IPS DF 6.9 (cell line): ENCODE data around the gene METTL24.

Experiments used
- DNase-seq: peaks from one replicate; pipeline ENCODE4 v3.0.0-alpha.2; 2013; ENCODE audit warnings: low read depth, low spot score
- H3K27ac ChIP-seq: one replicate; pipeline ENCODE4 v1.5.1; 2013; ENCODE audit warnings: low read length, control low read depth
- H3K27me3 ChIP-seq: 2 replicates; pipeline ENCODE4 v1.6.1; 2013; ENCODE audit warnings: mild to moderate bottlenecking, low read length; ENCODE audit not compliant: control insufficient read depth, insufficient read depth
- H3K36me3 ChIP-seq: 2 replicates; pipeline ENCODE4 v1.6.1; 2013; ENCODE audit warnings: low read length; ENCODE audit not compliant: control insufficient read depth, insufficient read depth
- H3K4me1 ChIP-seq: 2 replicates; pipeline ENCODE4 v1.6.1; 2013; ENCODE audit warnings: low read length; ENCODE audit not compliant: control insufficient read depth, insufficient read depth
- H3K4me3 ChIP-seq: 2 replicates; pipeline ENCODE4 v1.5.1; 2013; ENCODE audit warnings: mild to moderate bottlenecking, low read length
- H3K9me3 ChIP-seq: 2 replicates; pipeline ENCODE4 v1.6.1; 2013; ENCODE audit warnings: low read length, inconsistent platforms; ENCODE audit not compliant: control insufficient read depth, insufficient read depth
- WGBS: extraction: QIAGEN DNeasy Blood & Tissue Kit; methylation state at CpG from one replicate; pipeline ENCODE4 v1.1.7; 2013; ENCODE audit warnings: mixed read lengths, missing lambda C conversion rate; ENCODE audit not compliant: insufficient read length, insufficient coverage; 5-methylcytosine and 5-hydroxymethylcytosine counted together

Gene METTL24

DNA sequence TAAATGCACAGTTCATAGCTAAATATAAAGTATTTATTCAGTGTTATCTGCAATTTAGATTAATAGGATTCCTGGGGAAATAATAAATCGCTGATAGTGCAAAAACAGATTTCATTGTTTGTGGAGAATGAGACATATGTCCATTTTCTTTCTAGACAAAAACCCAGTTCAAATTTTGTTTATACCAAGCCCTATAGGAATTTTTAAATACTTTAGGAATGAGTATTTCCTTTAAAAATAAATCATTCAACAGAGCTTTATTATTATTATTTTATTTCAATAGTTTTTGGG is 86.5 kb downstream of the METTL24 start:
- H3K27me3 ChIP-seq: no peaks in the 10 kb centered on the region
- no peaks in the 10 kb centered on the region for H3K36me3 ChIP-seq
- WGBS: no CpG with 5 or more reads among the region's 1 CpG
- DNase-seq: no peak
- peaks cover 4% of the 10 kb centered on the region; the same call in 1 of the 2 replicates for H3K4me1 ChIP-seq
- no peak overlapping the region for H3K4me3 ChIP-seq
- H3K9me3 ChIP-seq: no peaks in the 10 kb centered on the region
- H3K27ac ChIP-seq: no peak overlapping the region

DNA sequence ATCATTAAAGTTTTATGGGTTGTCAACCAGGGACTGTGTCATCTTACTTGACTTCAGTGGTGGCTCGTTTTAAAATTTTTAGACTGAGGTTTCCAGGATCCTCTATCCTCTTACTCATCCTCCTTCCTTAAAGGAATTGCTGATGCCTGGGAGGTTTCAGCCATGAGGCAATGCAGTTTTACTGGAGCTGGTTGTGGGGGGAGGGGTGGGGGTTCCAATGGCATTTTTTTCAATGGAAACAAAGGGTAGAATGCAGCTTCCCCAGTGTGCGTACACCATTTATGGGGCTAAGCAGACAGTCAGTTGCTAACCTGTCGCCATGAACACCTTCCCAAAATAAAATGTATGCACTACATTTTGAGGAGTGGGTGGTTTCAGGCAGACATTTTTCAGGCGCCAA is 88.0 kb downstream of the METTL24 start:
- Histone ChIP-seq H3K27me3 (no peaks in the 10 kb centered on the region), H3K27ac (peak overlapping the region; percentile 69), H3K36me3 (no peaks in the 10 kb centered on the region), H3K4me1 (peaks cover 2% of the 10 kb centered on the region; the same call in 1 of the 2 replicates), H3K4me3 (no peak overlapping the region), H3K9me3 (no peaks in the 10 kb centered on the region)
- peak; percentile 33 for DNase-seq
- WGBS: no CpG with 5 or more reads among the region's 4 CpGs

DNA sequence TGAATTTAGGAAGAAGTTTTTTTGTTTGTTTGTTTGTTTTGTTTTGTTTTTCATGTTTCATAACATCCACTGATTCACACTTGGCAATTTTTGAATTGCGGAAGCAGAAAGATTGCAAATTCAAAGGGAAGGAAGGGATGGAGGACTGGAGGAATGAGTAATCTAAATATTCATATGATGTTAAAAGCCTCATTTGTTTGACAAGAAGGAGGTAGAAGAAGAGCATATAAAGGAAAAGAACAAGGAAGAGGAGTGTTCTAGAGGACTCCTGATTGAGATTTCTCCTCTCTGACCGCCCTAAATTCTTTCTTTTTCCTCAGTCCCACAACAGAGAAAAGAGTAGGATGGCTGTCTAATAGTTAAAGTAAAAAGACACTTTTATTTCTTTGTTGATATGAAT is 88.5 kb downstream of the METTL24 start:
- Histone ChIP-seq H3K4me1 (peaks cover 2% of the 10 kb centered on the region; the same call in 1 of the 2 replicates), H3K9me3 (no peaks in the 10 kb centered on the region), H3K27me3 (no peaks in the 10 kb centered on the region), H3K36me3 (no peaks in the 10 kb centered on the region), H3K27ac (no peak overlapping the region), H3K4me3 (no peak overlapping the region)
- no peak for DNase-seq
- no CpG with 5 or more reads among the region's 2 CpGs for WGBS

DNA sequence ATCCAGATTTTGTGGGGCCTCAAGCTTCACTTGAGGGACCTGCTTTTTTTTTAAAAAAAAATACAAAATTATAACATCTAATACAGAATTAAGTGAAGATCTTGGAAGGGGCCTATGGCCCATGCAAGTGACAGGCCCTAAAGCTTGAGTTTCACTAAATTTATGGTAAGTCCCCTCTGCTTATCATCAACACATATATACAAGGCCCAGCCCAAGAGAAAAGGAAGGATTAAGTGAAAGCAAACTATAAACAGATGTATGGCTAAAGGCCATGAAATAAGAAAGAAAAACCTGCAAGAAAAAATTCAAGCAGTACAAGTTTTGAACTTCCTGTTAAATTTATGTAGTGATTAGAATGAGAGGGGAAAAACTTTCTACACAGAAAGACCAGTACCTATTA is 91.2 kb downstream of the METTL24 start:
- no peak for DNase-seq
- H3K9me3 ChIP-seq: no peaks in the 10 kb centered on the region

DNA sequence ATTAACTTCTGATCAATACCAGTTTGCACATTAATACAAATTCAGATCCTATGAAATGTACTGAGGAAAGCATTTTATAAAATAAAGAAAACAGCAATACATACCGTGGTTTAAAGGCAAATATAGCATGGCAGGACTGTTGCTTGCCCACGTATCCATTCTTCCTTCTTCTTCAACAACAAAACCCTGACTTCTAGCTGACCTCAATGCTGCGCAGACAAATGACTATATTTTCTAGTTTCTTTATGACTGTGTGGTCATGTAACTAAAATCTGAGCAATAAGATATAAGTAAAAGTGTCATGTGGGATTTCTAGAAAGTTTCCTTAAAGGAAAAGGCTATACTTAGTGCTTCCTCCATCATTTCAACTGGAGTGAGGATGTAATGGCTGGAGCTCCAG is 92.9 kb downstream of the METTL24 start:
- H3K4me3 ChIP-seq: no peak overlapping the region
- no peaks in the 10 kb centered on the region for H3K27me3 ChIP-seq
- H3K36me3 ChIP-seq: no peaks in the 10 kb centered on the region
- H3K4me1 ChIP-seq: peaks cover under 1% of the 10 kb centered on the region; the same call in 1 of the 2 replicates
- H3K9me3 ChIP-seq: no peaks in the 10 kb centered on the region
- H3K27ac ChIP-seq: no peak overlapping the region
- DNase-seq: no peak
- WGBS: no CpG with 5 or more reads among the region's 3 CpGs

More for the DNA sequence above, 91.2 kb downstream of the METTL24 start:
- Histone ChIP-seq H3K4me1 (peaks cover 2% of the 10 kb centered on the region; the same call in 1 of the 2 replicates), H3K27ac (no peak overlapping the region), H3K27me3 (no peaks in the 10 kb centered on the region), H3K36me3 (no peaks in the 10 kb centered on the region), H3K4me3 (no peak overlapping the region)

DNA sequence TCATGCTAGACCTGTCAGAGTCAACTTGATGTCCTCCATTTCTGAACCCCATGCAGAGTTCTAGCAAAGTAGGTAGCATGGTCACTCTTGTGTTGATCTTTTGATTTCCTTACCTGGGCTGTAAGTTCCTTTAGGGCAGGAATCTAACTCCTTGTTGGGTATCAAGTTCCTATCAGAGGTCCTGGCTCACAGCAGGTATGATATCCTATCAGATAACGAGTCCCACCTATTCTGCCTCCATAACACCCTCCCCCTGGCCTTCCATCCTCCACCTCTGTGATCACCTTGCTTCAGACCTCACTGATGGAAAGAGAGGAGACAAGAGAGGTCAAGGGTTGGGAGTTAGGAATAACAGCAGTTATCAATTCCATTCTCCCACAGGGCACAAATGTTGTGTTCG is 101.8 kb downstream of the METTL24 start:
- H3K4me1 ChIP-seq: no peaks in the 10 kb centered on the region
- H3K4me3 ChIP-seq: no peak overlapping the region
- no peak overlapping the region for H3K27ac ChIP-seq
- no peaks in the 10 kb centered on the region; the same call in 1 of the 2 replicates for H3K9me3 ChIP-seq
- WGBS: no CpG with 5 or more reads among the region's 2 CpGs
- DNase-seq: no peak
- H3K27me3 ChIP-seq: 0 out of 2 replicates have a peak, but pooled peaks cover 1% of the 10 kb centered on the region
- H3K36me3 ChIP-seq: no peaks in the 10 kb centered on the region

DNA sequence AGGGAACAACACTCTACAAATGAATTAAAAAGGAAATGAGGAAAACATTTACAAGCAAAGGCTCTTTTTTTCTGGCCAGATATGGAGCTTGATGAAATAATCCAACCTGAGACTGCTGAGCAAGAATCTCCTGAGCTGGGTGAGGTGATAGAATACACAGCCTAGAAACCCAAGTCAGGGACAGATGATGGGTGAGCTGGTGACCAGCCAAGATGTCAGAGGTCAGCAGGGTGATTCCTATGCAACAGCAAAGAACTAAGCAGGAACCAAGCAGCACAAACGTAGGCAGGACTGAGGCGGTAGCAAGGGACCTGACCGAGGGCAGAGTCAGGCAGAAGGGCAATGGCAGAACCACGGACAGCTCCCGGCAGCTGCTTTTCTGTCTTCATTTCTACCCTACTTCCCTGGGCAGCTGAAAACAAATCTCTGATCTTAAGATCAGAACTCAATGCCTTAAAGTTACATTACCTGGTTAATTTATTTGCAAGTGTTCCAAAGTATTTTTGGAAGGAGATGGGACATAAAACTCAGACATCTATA is 102.9 kb downstream of the METTL24 start:
- H3K4me1 ChIP-seq: peaks cover 2% of the 10 kb centered on the region; the same call in 1 of the 2 replicates
- WGBS: no CpG with 5 or more reads among the region's 5 CpGs
- DNase-seq: no peak
- H3K9me3 ChIP-seq: no peaks in the 10 kb centered on the region; the same call in 1 of the 2 replicates
- H3K36me3 ChIP-seq: no peaks in the 10 kb centered on the region
- H3K27ac ChIP-seq: no peak overlapping the region
- H3K4me3 ChIP-seq: no peak overlapping the region
- 0 out of 2 replicates have a peak, but pooled peaks cover 1% of the 10 kb centered on the region for H3K27me3 ChIP-seq

DNA sequence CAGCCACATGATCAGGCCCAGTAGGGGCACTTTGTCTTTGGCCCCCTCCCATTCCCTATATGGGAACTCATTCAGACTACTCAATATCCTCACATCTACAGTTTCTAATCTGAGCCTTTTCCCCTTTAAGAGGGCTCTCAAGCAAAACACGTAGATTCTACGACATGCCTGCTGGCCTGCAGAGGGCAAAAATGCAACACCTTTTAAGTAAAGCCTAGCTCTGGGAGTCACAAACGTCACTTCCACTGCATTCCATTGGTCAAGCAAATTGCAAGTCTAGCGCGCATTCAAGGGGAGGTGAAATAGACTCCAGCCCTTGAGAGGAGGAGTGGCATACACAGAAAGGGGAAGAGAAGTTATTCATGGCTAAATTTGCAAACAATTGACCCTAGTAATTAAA is 107.3 kb downstream of the METTL24 start:
- Histone ChIP-seq H3K4me3 (no peak overlapping the region), H3K27me3 (no peaks in the 10 kb centered on the region), H3K4me1 (peaks cover 2% of the 10 kb centered on the region; the same call in 1 of the 2 replicates), H3K36me3 (no peaks in the 10 kb centered on the region), H3K9me3 (no peaks in the 10 kb centered on the region), H3K27ac (no peak overlapping the region)
- WGBS: no CpG with 5 or more reads among the region's 5 CpGs
- DNase-seq: no peak

DNA sequence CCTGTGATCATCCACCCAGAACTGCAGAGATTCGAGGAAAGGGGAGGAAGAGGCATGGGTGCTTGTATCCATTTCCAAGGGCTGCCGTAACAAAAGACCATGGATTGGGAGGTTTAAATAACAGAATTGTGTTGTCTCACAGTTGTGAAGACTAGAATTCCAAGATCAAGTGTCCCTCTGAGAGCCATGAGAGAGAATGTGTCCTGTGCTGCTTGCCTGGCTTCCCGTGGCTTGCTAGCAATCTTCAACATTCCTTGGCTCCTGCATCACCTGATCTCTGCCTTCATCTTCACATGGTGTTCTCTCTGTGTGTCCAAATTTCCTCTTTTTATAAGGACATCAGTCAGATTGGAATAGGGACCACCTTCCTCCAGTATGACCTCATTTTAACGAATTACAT is 108.1 kb downstream of the METTL24 start:
- peaks cover 2% of the 10 kb centered on the region; the same call in 1 of the 2 replicates for H3K4me1 ChIP-seq
- WGBS: no CpG with 5 or more reads among the region's 4 CpGs
- no peak overlapping the region for H3K27ac ChIP-seq
- no peak overlapping the region for H3K4me3 ChIP-seq
- no peak for DNase-seq
- H3K36me3 ChIP-seq: no peaks in the 10 kb centered on the region
- H3K9me3 ChIP-seq: no peaks in the 10 kb centered on the region
- H3K27me3 ChIP-seq: no peaks in the 10 kb centered on the region

DNA sequence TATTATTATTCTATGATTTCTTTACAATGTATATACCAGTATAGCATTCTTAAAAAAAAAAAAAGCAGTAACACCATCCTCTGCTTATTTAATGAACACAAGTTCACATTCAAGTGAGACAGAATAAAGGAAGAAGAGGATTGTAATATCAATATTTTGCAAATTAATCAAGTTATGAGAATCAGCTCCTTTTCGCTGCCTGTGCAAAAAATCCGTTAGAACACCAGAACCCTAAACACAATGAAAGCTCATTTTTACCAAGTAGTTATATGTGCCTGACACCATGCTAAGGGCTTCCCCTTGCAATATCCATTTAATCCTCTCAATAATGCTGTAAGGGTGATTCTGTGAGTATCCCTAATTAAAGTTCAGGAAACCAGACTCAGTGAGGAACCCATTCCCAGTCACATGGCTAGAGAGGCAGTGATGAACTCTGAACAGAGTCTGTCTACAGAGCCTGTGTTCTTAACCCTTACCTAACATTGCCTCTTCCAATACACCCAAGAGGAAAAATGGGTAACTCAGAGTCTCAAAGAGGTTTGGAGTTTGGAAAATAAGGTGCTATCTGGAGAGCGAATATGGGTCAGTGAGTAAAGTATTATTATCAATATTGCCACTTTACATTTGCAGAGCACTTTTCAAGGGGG is 111.1 kb downstream of the METTL24 start:
- no CpG with 5 or more reads among the region's 3 CpGs for WGBS

DNA sequence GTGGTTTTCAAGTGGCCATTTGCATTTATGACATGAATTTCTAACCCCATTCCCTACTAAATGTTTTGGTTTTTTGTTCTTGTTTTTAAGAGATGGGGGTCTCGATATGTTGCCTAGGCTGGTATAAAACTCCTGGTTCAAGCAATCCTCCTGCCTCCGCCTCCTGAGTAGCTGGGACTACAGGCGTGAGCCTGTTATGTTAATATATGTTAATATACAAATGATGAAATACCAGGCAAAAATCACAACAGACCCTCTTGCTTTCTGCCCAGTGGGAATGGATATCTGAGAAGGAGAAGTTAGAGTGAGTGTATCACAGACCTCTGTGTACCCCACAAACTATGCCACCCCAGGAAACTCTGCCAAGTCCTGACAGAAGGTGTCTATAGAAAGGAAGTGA is 111.8 kb downstream of the METTL24 start:
- Histone ChIP-seq H3K4me3 (no peak overlapping the region), H3K27ac (no peak overlapping the region), H3K36me3 (no peaks in the 10 kb centered on the region), H3K27me3 (no peaks in the 10 kb centered on the region), H3K4me1 (peaks cover 2% of the 10 kb centered on the region; the same call in 1 of the 2 replicates), H3K9me3 (no peaks in the 10 kb centered on the region)
- DNase-seq: no peak
- no CpG with 5 or more reads among the region's 3 CpGs for WGBS

More for the DNA sequence above, 111.1 kb downstream of the METTL24 start:
- Histone ChIP-seq H3K27ac (no peak overlapping the region), H3K4me3 (no peak overlapping the region), H3K36me3 (no peaks in the 10 kb centered on the region), H3K27me3 (no peaks in the 10 kb centered on the region), H3K9me3 (no peaks in the 10 kb centered on the region), H3K4me1 (peaks cover 2% of the 10 kb centered on the region; the same call in 1 of the 2 replicates)
- no peak for DNase-seq
